Neural progenitor cell (in vitro differentiated cells): ENCODE data around the gene ATXN3.

Source experiments
- CTCF ChIP-seq: fragments of 200-600 bp; sonication (generic); IDR thresholded peaks from 2 replicates; pipeline ENCODE4 v1.5.1; 2017; ENCODE audit warnings: antibody characterized with exemption, mild to moderate bottlenecking
- EZH2 ChIP-seq: fragments of 200-600 bp; sonication (generic); IDR thresholded peaks from 2 replicates; pipeline ENCODE4 v1.6.1; 2017; ENCODE audit warnings: antibody characterized with exemption, mild to moderate bottlenecking, moderate library complexity

- TF ChIP-seq CTCF (no peak), EZH2 (no peak)
Measured at GRCh38 chr14:92026548-92027190, 79.7 kb downstream of the ATXN3 start.
